ENCODE results near the gene CHDH.

CHDH gene

DNA sequence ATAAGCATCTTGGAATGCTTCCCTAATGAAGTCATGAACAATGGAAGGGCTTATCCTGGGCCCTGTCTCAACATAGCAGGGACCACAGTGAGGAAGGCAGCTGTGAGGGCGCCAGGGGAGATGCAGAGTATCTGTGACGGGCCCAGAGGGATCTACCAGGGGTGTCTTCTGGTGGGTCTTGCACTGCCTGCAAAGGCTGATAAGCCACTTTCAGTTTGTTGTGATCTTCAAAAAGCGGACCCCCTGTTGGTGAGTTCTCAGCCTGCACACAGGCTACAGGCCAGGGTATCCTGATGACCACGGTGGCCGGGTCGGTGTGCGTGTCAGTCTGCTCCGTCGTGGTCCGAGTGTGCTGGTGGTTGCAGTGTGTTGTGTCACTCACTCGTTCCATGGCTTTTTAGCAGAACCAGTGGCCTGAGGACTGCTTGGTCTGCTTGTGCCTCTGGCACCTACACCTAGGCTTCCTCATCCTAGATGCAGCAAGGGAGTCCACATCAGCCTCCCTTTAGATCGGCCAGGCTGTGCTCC is 46.8 kb downstream of the CHDH start:
- Histone ChIP-seq H3K9me3 (ENCODE audit: insufficient read depth, low read length) (no peaks in the 10 kb centered on the region), H3K36me3 (ENCODE audit: low read length) (no peaks in the 10 kb centered on the region), H4K20me1 (ENCODE audit: low read depth, low read length) (no peaks in the 10 kb centered on the region), H3K4me3 (ENCODE audit: insufficient read depth, low read length, poor library complexity, severe bottlenecking) (no peak overlapping the region), H3F3A (ENCODE audit: insufficient read depth) (no peaks in the 10 kb centered on the region), H3K27ac (ENCODE audit: low read depth, low read length) (no peak overlapping the region), H3K79me2 (ENCODE audit: insufficient read depth, low read length) (no peaks in the 10 kb centered on the region), H2AFZ (ENCODE audit: low read depth, low read length, severe bottlenecking) (no peak overlapping the region), H3K9me2 (replicated peaks; ENCODE audit: insufficient read depth, low read length) (no peaks in the 10 kb centered on the region), H3K4me2 (ENCODE audit: low read depth, low read length, poor library complexity, severe bottlenecking) (no peak overlapping the region), H3K9ac (ENCODE audit: low read length) (no peak overlapping the region), H3K27me3 (ENCODE audit: low read length) (no peaks in the 10 kb centered on the region)
- TF ChIP-seq, protein P1, sequence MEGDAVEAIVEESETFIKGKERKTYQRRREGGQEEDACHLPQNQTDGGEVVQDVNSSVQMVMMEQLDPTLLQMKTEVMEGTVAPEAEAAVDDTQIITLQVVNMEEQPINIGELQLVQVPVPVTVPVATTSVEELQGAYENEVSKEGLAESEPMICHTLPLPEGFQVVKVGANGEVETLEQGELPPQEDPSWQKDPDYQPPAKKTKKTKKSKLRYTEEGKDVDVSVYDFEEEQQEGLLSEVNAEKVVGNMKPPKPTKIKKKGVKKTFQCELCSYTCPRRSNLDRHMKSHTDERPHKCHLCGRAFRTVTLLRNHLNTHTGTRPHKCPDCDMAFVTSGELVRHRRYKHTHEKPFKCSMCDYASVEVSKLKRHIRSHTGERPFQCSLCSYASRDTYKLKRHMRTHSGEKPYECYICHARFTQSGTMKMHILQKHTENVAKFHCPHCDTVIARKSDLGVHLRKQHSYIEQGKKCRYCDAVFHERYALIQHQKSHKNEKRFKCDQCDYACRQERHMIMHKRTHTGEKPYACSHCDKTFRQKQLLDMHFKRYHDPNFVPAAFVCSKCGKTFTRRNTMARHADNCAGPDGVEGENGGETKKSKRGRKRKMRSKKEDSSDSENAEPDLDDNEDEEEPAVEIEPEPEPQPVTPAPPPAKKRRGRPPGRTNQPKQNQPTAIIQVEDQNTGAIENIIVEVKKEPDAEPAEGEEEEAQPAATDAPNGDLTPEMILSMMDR (IDR thresholded peaks at IDR 0.05; ENCODE audit: insufficient read depth, low read length, poor library complexity, severe bottlenecking): no peak
- TF ChIP-seq EZH2phosphoT487 (conservative IDR thresholded peaks at IDR 0.05; ENCODE audit: low read length): no peak

DNA sequence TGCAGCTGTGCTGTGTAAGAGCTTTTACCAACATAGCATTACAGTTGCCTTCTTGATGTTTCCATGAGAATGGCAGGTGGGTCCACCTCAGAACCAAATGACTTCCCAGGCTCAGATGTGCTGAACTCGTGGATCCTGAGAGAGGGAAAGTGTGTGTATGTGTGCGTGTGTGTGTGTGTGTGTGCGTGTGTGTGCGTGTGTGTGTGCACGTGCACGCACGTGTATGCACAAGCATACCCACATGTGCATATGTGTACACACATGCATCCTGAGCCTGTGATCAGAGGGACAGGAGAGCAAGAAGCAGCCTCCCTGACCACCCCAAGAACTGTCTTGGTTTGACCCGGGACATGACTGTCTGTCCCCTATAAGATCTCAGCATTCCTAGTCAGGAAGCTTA is 48.1 kb downstream of the CHDH start:
- H3F3A ChIP-seq (ENCODE audit: insufficient read depth): no peaks in the 10 kb centered on the region
- TF ChIP-seq EZH2phosphoT487 (conservative IDR thresholded peaks at IDR 0.05; ENCODE audit: low read length): no peak
- TF ChIP-seq, protein P1 (IDR thresholded peaks at IDR 0.05; ENCODE audit: insufficient read depth, low read length, poor library complexity, severe bottlenecking): no peak
- H4K20me1 ChIP-seq (ENCODE audit: low read depth, low read length): no peaks in the 10 kb centered on the region
- H3K27ac ChIP-seq (ENCODE audit: low read depth, low read length): no peak overlapping the region
- no peaks in the 10 kb centered on the region for H3K79me2 ChIP-seq (ENCODE audit: insufficient read depth, low read length)
- no peaks in the 10 kb centered on the region for H3K36me3 ChIP-seq (ENCODE audit: low read length)
- H3K9me2 ChIP-seq (replicated peaks; ENCODE audit: insufficient read depth, low read length): no peaks in the 10 kb centered on the region
- H2AFZ ChIP-seq (ENCODE audit: low read depth, low read length, severe bottlenecking): no peak overlapping the region
- no peak overlapping the region for H3K4me2 ChIP-seq (ENCODE audit: low read depth, low read length, poor library complexity, severe bottlenecking)
- no peak overlapping the region for H3K9ac ChIP-seq (ENCODE audit: low read length)
- no peaks in the 10 kb centered on the region for H3K27me3 ChIP-seq (ENCODE audit: low read length)
- no peak overlapping the region for H3K4me3 ChIP-seq (ENCODE audit: insufficient read depth, low read length, poor library complexity, severe bottlenecking)
- H3K9me3 ChIP-seq (ENCODE audit: insufficient read depth, low read length): no peaks in the 10 kb centered on the region

DNA sequence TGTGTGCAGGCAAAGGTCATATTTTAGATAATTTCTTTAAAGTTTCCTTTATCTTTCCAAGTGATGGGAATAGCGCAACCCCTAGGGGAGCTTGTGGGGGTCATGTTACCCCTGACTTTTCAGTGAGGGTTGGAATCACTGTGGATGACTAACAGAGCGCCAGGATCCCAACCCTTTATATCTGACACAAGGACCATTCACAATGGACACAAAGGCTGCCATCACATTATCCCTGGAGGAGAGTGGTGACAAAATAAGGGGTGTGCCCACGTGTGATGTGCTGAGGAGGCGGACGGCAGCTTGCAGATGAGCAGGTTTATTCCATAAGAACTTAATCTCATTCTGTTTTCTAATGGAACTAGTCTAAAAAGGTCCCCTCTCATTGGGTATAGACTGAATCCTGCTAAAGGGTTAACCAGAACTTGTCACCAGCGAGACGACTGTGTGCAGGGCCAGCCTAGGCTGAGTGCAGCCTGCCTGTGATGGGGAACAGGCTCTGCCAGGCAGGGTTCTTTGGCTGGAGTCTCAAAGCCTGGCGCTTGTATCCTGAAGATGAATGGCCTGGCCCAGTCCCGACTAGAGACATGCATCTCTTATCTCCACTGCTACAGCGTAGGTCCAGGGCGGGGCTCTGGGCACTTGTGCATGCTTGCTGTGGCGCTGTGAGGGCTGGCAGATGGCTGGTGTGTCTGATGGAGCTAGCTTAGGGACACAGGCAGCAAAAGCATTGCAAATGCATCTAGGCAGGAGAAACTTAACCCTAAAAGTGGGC is 50.2 kb downstream of the CHDH start:
- H3K9me3 ChIP-seq (ENCODE audit: insufficient read depth, low read length): no peaks in the 10 kb centered on the region
- TF ChIP-seq, protein P1 (IDR thresholded peaks at IDR 0.05; ENCODE audit: insufficient read depth, low read length, poor library complexity, severe bottlenecking): no peak
- TF ChIP-seq EZH2phosphoT487 (conservative IDR thresholded peaks at IDR 0.05; ENCODE audit: low read length): no peak
- no peak overlapping the region for H3K4me3 ChIP-seq (ENCODE audit: insufficient read depth, low read length, poor library complexity, severe bottlenecking)
- no peaks in the 10 kb centered on the region for H3K79me2 ChIP-seq (ENCODE audit: insufficient read depth, low read length)
- H4K20me1 ChIP-seq (ENCODE audit: low read depth, low read length): no peaks in the 10 kb centered on the region
- no peak overlapping the region for H3K27ac ChIP-seq (ENCODE audit: low read depth, low read length)
- H3K9ac ChIP-seq (ENCODE audit: low read length): no peak overlapping the region
- H3K36me3 ChIP-seq (ENCODE audit: low read length): no peaks in the 10 kb centered on the region
- no peak overlapping the region for H3K4me2 ChIP-seq (ENCODE audit: low read depth, low read length, poor library complexity, severe bottlenecking)
- no peaks in the 10 kb centered on the region for H3F3A ChIP-seq (ENCODE audit: insufficient read depth)
- no peaks in the 10 kb centered on the region for H3K27me3 ChIP-seq (ENCODE audit: low read length)
- H2AFZ ChIP-seq (ENCODE audit: low read depth, low read length, severe bottlenecking): no peak overlapping the region
- no peaks in the 10 kb centered on the region for H3K9me2 ChIP-seq (replicated peaks; ENCODE audit: insufficient read depth, low read length)
